Right lobe of liver (tissue), 6 donors: ENCODE data around the gene CACNB2. TPM values are rescaled to one million over a fixed set of nuclear protein-coding genes. Genes with fewer than 3 reads are reported as not detected.

ENCODE experiments used
- ATAC-seq, 4 donors: fragments of 200-7000 bp; cut with Tn5 transposase; one replicate each; pipeline ENCODE4 v1.9.1; 2020; ENCODE audit warnings: mild to moderate bottlenecking in 4 of 4, moderate library complexity in 4 of 4
- DNase-seq, 3 donors: peaks; one replicate each; pipeline ENCODE4 v3.0.0-alpha.2; 2020
- H3K27ac ChIP-seq, 3 donors: fragments of 200-600 bp; one replicate each; pipeline ENCODE4 v1.8.0; 2022
- H3K27me3 ChIP-seq, 2 donors: fragments of 200-600 bp; one replicate each; pipeline ENCODE4 v1.8.0; 2022
- H3K36me3 ChIP-seq, 4 donors: fragments of 200-600 bp; sonication (generic) in 1 of 4; one replicate each; pipeline versions ENCODE4 v1.5.1 to v1.8.0; 2017 to 2022; ENCODE audit warnings: control low read depth in 1 of 4
- H3K4me1 ChIP-seq, 4 donors: fragments of 200-600 bp; sonication (generic) in 1 of 4; one replicate each; pipeline versions ENCODE4 v1.5.1 to v1.8.0; 2017 to 2022; ENCODE audit warnings: control low read depth in 1 of 4
- H3K4me3 ChIP-seq, 3 donors: fragments of 200-600 bp; one replicate each; pipeline ENCODE4 v1.8.0; 2022
- H3K9me3 ChIP-seq, 4 donors: fragments of 200-600 bp; sonication (generic) in 1 of 4; one replicate each; pipeline versions ENCODE4 v1.5.1 to v1.8.0; 2017 to 2022; ENCODE audit warnings: control low read depth in 1 of 4
- POLR2A ChIP-seq: fragments of 450-650 bp; IDR thresholded peaks from one replicate; pipeline ENCODE4 v1.6.1; 2017; ENCODE audit warnings: antibody characterized with exemption, mild to moderate bottlenecking
- WGBS: methylation state at CpG from one replicate; pipeline ENCODE4 v1.1.6; 2018; ENCODE audit warnings: low coverage, low lambda C conversion rate; ENCODE audit not compliant: insufficient coverage; ENCODE audit errors: missing lambda C conversion rate; 5-methylcytosine and 5-hydroxymethylcytosine counted together
- intact Hi-C, 2 donors: fragments of 100-400 bp; cut with DNase I; formaldehyde crosslinking; loops; one replicate each; pipeline versions ENCODE4 v1.11.2 to v1.14.1; 2022
- total RNA-seq, 6 experiments: library from RNA; depleted of rRNA in 2 of 6; stranded (reverse); fragments of >200 nt in 2 of 6; fragmentation: NEBNext Ultra II Directional in 3 of 6; extraction: Animal tissue kit (Norgen Biotek cat#: 25700) in 3 of 6; gene quantifications; one replicate each; pipeline versions ENCODE4 v1.1.0 to v1.2.4, GENCODE V29; 2016 to 2023
- TF ChIP-seq, protein P1 (sequence below), 4 donors: fragments of 200-600 bp in 3 of 4; fragments of 450-650 bp in 1 of 4; IDR thresholded peaks; one replicate each; pipeline versions ENCODE4 v1.5.1 to v1.8.0; 2016 to 2022; ENCODE audit warnings: antibody characterized with exemption in 4 of 4, mild to moderate bottlenecking in 2 of 4
- donor health status: DM: no; HTN: yes; CAD: no.
- donor health status: DM: no; HTN: no; CAD: no.
- donor health status: DM: no; HTN: no; CAD: no.
- donor health status: DM: no; HTN: yes; CAD: no.
- donor health status: DM: no; HTN: yes; CAD: no.

CACNB2 gene
- total RNA-seq, 6 experiments from 2014 or later: 0.12 to 1.8 (median 1.0) TPM; not detected in 1

DNA sequence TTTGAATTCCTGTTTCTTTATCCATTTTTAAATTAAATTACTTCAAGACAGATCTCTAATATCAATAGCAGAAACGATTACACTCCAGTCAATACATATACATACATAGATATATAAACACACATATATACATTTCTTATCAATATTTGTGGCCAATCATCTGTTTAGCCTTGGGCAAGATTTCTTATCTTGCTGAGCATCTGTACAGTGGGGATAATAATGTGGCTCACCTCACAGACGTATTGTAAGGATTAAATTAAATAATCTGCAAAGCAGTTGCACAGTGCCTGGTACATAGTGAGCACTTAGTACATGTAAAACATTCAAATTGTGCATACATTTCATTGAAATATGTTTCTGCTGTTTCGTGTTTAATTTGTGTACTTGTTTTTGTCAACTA lies 17.5 kb upstream of the CACNB2 start:
- DNase-seq: no peak
- no peak overlapping the region for H3K27ac ChIP-seq
- H3K9me3 ChIP-seq: no peaks in the 10 kb centered on the region
- intact Hi-C loops: no loop called here
- H3K4me1 ChIP-seq: no peaks in the 10 kb centered on the region
- H3K4me3 ChIP-seq: no peak overlapping the region
- H3K36me3 ChIP-seq: no peaks in the 10 kb centered on the region
- ATAC-seq: no peak
- TF ChIP-seq, protein P1, sequence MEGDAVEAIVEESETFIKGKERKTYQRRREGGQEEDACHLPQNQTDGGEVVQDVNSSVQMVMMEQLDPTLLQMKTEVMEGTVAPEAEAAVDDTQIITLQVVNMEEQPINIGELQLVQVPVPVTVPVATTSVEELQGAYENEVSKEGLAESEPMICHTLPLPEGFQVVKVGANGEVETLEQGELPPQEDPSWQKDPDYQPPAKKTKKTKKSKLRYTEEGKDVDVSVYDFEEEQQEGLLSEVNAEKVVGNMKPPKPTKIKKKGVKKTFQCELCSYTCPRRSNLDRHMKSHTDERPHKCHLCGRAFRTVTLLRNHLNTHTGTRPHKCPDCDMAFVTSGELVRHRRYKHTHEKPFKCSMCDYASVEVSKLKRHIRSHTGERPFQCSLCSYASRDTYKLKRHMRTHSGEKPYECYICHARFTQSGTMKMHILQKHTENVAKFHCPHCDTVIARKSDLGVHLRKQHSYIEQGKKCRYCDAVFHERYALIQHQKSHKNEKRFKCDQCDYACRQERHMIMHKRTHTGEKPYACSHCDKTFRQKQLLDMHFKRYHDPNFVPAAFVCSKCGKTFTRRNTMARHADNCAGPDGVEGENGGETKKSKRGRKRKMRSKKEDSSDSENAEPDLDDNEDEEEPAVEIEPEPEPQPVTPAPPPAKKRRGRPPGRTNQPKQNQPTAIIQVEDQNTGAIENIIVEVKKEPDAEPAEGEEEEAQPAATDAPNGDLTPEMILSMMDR (IDR thresholded peaks at IDR 0.05): no peak
- TF ChIP-seq POLR2A: no peak
- H3K27me3 ChIP-seq: no peaks in the 10 kb centered on the region
- 61% methylated on average over 3 of the region's 3 CpGs for WGBS

DNA sequence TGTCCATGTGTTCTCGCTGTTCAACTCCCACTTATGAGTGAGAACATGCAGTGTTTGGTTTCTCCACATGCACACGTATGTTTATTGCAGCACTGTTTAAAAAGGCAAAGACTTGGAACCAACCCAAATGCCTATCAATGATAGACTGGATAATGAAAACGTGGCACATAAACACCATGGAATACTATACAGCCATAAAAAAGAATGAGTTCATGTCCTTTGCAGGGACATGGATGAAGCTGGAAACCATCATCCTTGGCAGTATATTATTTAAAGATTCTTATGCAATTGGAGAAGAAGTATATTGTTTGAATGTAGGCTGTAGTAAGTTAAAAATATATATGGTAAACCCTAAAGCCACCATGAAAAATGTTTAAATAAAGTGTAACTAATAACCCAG lies 7.2 kb upstream of the CACNB2 start:
- TF ChIP-seq, protein P1 (IDR thresholded peaks at IDR 0.05): no peak
- TF ChIP-seq POLR2A: no peak
- Histone ChIP-seq H3K4me3 (no peak overlapping the region), H3K36me3 (no peaks in the 10 kb centered on the region), H3K27ac (no peak overlapping the region), H3K4me1 (no peaks in the 10 kb centered on the region), H3K9me3 (no peaks in the 10 kb centered on the region), H3K27me3 (no peaks in the 10 kb centered on the region)
- intact Hi-C loops: no loop called here
- 63% methylated on average over 3 of the region's 3 CpGs for WGBS
- ATAC-seq (no peak), DNase-seq (no peak)

DNA sequence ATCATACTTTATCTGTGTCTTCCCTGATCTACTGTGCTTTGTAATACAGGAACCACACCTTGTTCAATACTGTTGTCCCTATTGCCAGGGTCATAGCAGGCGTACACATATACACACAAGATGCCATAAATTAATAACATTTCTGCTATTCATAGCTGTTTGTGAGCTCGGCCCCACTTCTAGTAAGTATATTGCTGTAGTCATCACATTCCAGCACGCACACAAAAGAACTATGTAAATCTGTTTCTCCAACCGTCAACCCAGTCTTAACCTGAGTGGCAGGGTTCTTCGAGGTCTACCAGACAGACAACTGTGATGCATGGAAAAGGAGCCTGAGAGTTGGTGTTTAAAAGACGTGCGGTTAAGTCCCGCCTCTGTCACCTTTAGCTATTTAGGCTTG lies 5.7 kb upstream of the CACNB2 start:
- Histone ChIP-seq H3K27ac (no peak overlapping the region), H3K4me3 (no peak overlapping the region)
- ATAC-seq: no peak

DNA sequence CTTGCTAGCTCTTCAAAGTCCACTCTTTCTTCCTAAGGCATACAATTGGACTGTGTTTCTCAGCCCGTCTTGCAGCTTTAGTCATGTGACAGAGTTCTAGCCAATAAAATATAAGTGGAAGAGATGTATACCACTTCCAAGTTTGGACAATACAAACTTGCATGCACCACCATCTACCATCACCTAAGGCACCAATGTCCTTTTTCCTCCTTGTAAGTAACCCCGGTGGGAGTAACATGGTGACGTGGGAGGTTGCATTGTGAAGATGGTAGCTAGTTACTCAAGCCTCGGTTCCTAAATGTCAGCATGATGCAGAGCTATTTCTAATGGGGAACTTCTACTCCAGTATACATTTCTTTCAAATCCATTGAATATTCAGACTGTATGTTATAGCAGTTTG lies 5.3 kb upstream of the CACNB2 start:
- WGBS: 52% methylated on average over 4 of the region's 4 CpGs
- Histone ChIP-seq H3K36me3 (no peaks in the 10 kb centered on the region), H3K9me3 (no peaks in the 10 kb centered on the region), H3K27me3 (no peaks in the 10 kb centered on the region), H3K27ac (no peak overlapping the region), H3K4me1 (peaks cover 0 to 1% (median 0%) of the 10 kb centered on the region in 4 donors), H3K4me3 (no peak overlapping the region)
- no peak for DNase-seq
- TF ChIP-seq, protein P1 (IDR thresholded peaks at IDR 0.05): no peak
- TF ChIP-seq POLR2A: no peak
- intact Hi-C loops: no loop called here
- no peak for ATAC-seq

More for the DNA sequence above, 5.7 kb upstream of the CACNB2 start:
- intact Hi-C loops: no loop called here
- no peak for TF ChIP-seq POLR2A
- TF ChIP-seq, protein P1 (IDR thresholded peaks at IDR 0.05): no peak
- 78% methylated on average over 8 of the region's 8 CpGs for WGBS
- DNase-seq: no peak
- Histone ChIP-seq H3K9me3 (no peaks in the 10 kb centered on the region), H3K4me1 (no peaks in the 10 kb centered on the region), H3K36me3 (no peaks in the 10 kb centered on the region), H3K27me3 (no peaks in the 10 kb centered on the region)
